Measurements from ENCODE around the gene PPM1H.
A peak's percentile ranks its signal among the peaks of the same experiment; 100 is the strongest.

Gene PPM1H

GRCh38 chr12:62637679-62638078 is 297.3 kb downstream of the PPM1H start:
- no peak for DNase-seq (ENCODE audit: extremely low spot score, insufficient read length, low read depth)
- FAIRE-seq, result no peak

- DNase-seq (ENCODE audit: extremely low spot score, insufficient read length, low read depth) (no peak), FAIRE-seq (no peak)
Measured at GRCh38 chr12:62635649-62636048, 299.3 kb downstream of the PPM1H start.

GRCh38 chr12:62632411-62632918 is 302.5 kb downstream of the PPM1H start:
- DNase-seq (ENCODE audit: extremely low spot score, insufficient read length, low read depth) (no peak), FAIRE-seq (no peak)

GRCh38 chr12:62631471-62632410 is 303.2 kb downstream of the PPM1H start:
- FAIRE-seq, result no peak
- DNase-seq (ENCODE audit: extremely low spot score, insufficient read length, low read depth), result peak; percentile 32

GRCh38 chr12:62629971-62630739 is 304.8 kb downstream of the PPM1H start:
- no peak for DNase-seq (ENCODE audit: extremely low spot score, insufficient read length, low read depth)
- FAIRE-seq, result no peak

GRCh38 chr12:62629413-62629812 is 305.5 kb downstream of the PPM1H start:
- no peak for DNase-seq (ENCODE audit: extremely low spot score, insufficient read length, low read depth)

GRCh38 chr12:62627181-62627580 is 307.8 kb downstream of the PPM1H start:
- no peak for DNase-seq (ENCODE audit: extremely low spot score, insufficient read length, low read depth)
- FAIRE-seq, result no peak

More at GRCh38 chr12:62629413-62629812, 305.5 kb downstream of the PPM1H start:
- no peak for FAIRE-seq

GRCh38 chr12:62625228-62625627 is 309.7 kb downstream of the PPM1H start:
- DNase-seq (ENCODE audit: extremely low spot score, insufficient read length, low read depth), result no peak

GRCh38 chr12:62622177-62622576 is 312.8 kb downstream of the PPM1H start:
- no peak for DNase-seq (ENCODE audit: extremely low spot score, insufficient read length, low read depth)
- FAIRE-seq, result no peak

More at GRCh38 chr12:62625228-62625627, 309.7 kb downstream of the PPM1H start:
- no peak for FAIRE-seq

- FAIRE-seq (no peak), DNase-seq (ENCODE audit: extremely low spot score, insufficient read length, low read depth) (no peak)
Measured at GRCh38 chr12:62621101-62621638, 313.8 kb downstream of the PPM1H start.

- no peak for FAIRE-seq
Measured at GRCh38 chr12:62618930-62619329, 316.0 kb downstream of the PPM1H start.

GRCh38 chr12:62618319-62618718 is 316.6 kb downstream of the PPM1H start:
- DNase-seq (ENCODE audit: extremely low spot score, insufficient read length, low read depth), result no peak
- no peak for FAIRE-seq

More at GRCh38 chr12:62618930-62619329, 316.0 kb downstream of the PPM1H start:
- no peak for DNase-seq (ENCODE audit: extremely low spot score, insufficient read length, low read depth)

- no peak for FAIRE-seq
- no peak for DNase-seq (ENCODE audit: extremely low spot score, insufficient read length, low read depth)
Measured at GRCh38 chr12:62613081-62613480, 321.9 kb downstream of the PPM1H start.

- DNase-seq (ENCODE audit: extremely low spot score, insufficient read length, low read depth) (no peak), FAIRE-seq (no peak)
Measured at GRCh38 chr12:62606654-62607053, 328.3 kb downstream of the PPM1H start.

- DNase-seq (ENCODE audit: extremely low spot score, insufficient read length, low read depth), result no peak
- no peak for FAIRE-seq
Measured at GRCh38 chr12:62605981-62606380, 329.0 kb downstream of the PPM1H start.

GRCh38 chr12:62604871-62605270 is 330.1 kb downstream of the PPM1H start:
- no peak for DNase-seq (ENCODE audit: extremely low spot score, insufficient read length, low read depth)

GRCh38 chr12:62604373-62604772 is 330.6 kb downstream of the PPM1H start:
- DNase-seq (ENCODE audit: extremely low spot score, insufficient read length, low read depth) (no peak), FAIRE-seq (no peak)

More at GRCh38 chr12:62604871-62605270, 330.1 kb downstream of the PPM1H start:
- no peak for FAIRE-seq

- no peak for FAIRE-seq
- DNase-seq (ENCODE audit: extremely low spot score, insufficient read length, low read depth), result no peak
Measured at GRCh38 chr12:62603811-62604098, 331.2 kb downstream of the PPM1H start.

- FAIRE-seq, result peak; percentile 60
- DNase-seq (ENCODE audit: extremely low spot score, insufficient read length, low read depth), result peak; percentile 54
Measured at GRCh38 chr12:62603061-62603810, 331.7 kb downstream of the PPM1H start.
